NCI-H2029 (cell line): ENCODE results near the gene SPTBN5.

ENCODE experiments used
- DNase-seq: peaks from one replicate; lab custom pipeline; 2025; lab: John Stamatoyannopoulos, UW

The SPTBN5 gene

DNA sequence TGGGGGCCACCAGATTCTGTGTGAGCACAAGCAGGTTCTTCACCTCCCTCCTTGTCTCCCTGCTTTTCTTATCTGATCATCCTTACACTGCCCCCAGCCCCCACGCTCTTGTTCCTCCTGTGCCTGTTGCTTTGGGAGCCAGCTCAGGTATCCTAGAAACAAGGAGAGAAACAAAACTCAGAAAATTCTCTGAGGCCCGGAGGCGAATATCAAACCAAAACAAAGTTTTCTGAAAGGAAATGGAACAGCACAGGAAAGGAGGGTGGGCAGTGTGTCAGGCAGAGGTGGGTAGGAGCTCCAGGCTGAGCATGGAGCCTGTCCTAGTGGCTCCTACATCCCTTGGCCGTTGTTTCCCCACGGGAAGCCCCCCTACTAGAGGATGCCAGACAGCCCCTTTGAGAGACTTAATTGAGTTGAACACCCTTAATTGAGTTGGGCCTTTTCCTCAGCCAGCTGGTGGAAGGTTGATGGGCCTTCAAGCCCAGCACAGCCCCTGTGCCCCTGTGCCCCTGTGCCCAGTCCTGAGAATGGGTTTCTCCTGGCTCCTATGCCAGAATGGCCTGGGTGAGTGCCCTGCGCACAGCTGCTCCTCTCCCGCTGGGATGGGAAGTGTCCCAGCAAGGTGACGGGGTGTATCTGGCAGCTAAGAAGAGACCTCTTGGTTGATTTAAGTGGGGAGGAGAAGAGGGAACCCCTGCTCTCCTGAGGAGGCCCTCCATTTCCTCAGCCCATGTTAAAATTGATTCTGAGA lies 88.8 kb downstream of the SPTBN5 start:
- DNase-seq = no peak

DNA sequence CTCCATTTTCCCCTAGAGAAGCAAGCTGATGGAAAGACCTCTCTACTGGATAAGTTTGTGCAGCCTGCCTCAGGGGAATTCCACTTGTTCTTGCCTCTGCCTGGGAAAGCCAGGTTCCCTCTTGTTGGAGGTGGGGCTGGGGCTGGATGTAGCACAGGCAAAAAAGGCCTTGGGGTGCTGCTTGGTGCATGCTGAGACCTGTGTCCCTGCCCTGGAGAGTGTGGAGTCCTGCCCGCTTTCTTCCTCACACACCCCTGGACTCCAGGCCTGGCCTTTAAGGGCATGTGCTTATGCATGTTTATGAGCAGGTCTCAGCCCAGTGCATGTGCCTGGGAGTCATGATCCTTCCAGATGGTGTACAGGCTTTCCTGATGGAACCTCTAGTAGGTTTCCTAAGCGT lies 89.5 kb downstream of the SPTBN5 start:
- no peak for DNase-seq

DNA sequence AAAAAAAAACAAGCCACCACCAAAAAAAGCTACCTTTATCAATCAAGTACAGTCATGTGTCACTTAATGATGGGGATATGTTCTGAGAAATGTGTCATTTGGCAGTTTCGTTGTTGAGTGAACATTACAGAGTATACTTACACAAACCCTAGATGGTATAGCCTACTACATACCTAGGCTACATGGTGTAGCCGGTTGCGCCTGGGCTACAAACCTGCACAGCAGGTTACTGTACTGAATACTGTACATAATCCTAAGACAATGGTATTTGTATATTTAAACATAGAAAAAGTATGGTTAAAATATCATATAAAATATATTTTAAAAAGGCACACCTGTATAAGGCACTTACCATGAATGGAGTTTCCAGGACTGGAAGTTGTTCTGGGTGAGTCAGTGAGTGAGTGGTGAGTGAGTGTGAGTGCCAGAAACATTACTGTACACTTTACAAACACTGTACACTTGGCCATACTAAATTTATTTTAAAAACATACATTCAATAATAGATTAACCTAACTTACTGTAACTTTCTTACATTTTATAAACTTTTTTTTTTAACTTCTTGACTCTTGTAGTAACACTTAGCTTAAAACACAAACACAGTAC lies 91.9 kb downstream of the SPTBN5 start:
- no peak for DNase-seq

DNA sequence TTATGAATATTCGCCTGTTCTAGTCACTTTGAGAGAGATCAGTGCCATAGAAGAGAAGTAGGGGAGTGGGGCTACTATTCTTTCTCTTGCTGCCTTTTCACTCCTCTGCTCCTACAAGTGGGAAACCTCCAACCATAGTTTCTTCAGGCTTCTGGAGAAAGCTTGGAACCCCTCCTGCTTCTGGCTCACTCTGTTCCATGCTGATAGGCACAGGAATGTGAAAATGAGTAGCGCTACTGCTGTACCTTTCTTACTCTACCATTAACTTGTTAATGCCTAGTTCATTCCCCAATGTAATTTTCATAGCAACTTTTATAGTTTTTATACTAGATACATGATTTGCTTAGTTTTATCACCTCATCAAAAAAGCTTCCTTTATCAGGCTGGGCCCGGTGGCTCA lies 92.7 kb downstream of the SPTBN5 start:
- no peak for DNase-seq

DNA sequence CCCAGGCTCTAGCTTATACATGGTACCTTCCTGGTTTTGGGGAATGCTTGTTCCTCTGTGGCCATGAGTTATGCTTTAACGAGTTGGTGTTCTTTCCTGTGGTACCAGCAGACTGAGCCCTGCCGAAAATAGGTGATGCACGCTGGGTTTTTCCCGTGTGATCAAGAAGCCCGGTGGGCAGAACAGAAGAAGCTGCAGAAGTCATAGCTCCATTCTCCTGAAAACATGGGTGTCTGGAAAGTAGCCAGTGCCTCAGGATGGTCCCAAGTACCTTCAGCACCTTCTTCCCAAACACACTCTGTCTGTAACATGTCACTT lies 94.4 kb downstream of the SPTBN5 start:
- DNase-seq = no peak

DNA sequence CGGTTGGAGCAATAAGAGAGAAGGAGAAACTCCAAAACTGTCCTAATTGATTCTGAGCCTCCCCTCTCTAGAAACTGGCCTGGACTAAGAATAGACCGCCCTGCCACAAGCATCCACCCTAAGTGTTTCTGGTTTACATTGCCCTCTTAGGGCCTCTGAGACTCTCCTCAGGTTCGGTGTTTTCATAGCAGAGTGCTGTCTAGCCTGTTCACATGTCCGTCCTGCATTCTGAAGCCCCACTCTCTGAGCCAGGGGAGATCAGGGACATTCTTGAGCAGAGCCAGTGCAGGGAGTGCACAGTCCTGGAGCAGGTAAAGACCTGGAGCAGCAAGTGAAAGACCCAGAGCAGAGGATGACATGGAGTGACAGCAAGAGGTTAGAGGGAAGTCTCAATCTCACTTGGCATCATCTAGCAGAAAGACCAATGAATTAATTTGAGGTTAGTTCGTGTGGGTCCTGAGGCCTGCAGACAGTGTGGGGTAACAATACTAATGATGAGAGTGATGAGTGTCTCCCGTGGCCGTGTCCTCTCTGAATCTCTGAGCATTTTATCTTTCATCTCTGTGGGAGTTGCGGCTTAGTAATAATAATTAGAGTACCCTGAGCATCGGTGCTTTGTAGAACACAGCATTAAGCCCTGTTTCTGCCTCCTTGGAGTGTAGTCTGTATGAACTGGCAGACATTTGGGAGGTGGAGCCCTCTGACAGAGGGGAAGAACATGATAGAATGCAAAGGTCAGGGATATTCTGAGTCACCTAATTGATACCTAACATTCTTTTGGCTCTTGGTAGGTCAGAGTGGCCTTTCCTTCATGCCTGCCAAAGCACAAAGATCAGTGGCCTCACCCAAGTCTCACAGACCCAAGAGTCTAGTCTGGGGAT lies 95.0 kb downstream of the SPTBN5 start:
- no peak for DNase-seq
